SK-N-SH (cell line): Measurements from ENCODE around the gene ACO1.

Experiments
- CTCF ChIP-seq: fragments of 200-600 bp; sonication (generic); IDR thresholded peaks from 2 replicates; pipeline ENCODE4 v1.6.1; 2017; ENCODE audit warnings: antibody characterized with exemption, mild to moderate bottlenecking, moderate library complexity
- EP300 ChIP-seq, 2 experiments: IDR thresholded peaks; 2 replicates each; pipeline versions ENCODE4 v1.4.0 to v1.6.1; 2012; ENCODE audit warnings: borderline replicate concordance in 1 of 2, low read depth in 1 of 2, low read length in 1 of 2
- PBX3 ChIP-seq: IDR thresholded peaks from 2 replicates; pipeline ENCODE4; 2012
- POLR2AphosphoS5 ChIP-seq: IDR thresholded peaks from 2 replicates; pipeline ENCODE4 v1.6.1; 2012; ENCODE audit warnings: low read depth, low read length
- SIN3A ChIP-seq: IDR thresholded peaks from 2 replicates; pipeline ENCODE4 v1.6.1; 2012; ENCODE audit warnings: low read depth, mild to moderate bottlenecking, low read length, moderate library complexity, borderline replicate concordance
- SMC3 ChIP-seq: IDR thresholded peaks from 2 replicates; pipeline ENCODE4 v1.6.1; 2012; ENCODE audit warnings: low read depth, low read length, improper control_type of control experiment
- ZBTB33 ChIP-seq: IDR thresholded peaks from 2 replicates; pipeline ENCODE4 v1.4.0; 2012; ENCODE audit warnings: low read depth, borderline replicate concordance

GRCh38 chr9:32404856-32405255, 20.4 kb downstream of the ACO1 start:
- TF ChIP-seq CTCF (no peak), EP300 (IDR thresholded peaks at IDR 0.05; ENCODE audit: borderline replicate concordance in 1 of 2, low read depth in 1 of 2, low read length in 1 of 2) (no peak), ZBTB33 (no peak), POLR2AphosphoS5 (no peak), SMC3 (no peak), SIN3A (no peak), PBX3 (no peak)
